Upper lobe of left lung (tissue), 4 donors: ENCODE measurements around the gene AMZ1.

ENCODE experiments used
- CTCF ChIP-seq, 6 experiments: fragments of 450-650 bp in 4 of 6; fragments of 200-600 bp in 2 of 6; sonication (generic) in 2 of 6; IDR thresholded peaks; one replicate each; pipeline ENCODE4 v1.5.1; 2016 to 2019; ENCODE audit warnings: antibody characterized with exemption in 6 of 6
- POLR2A ChIP-seq, 4 donors: fragments of 450-650 bp; IDR thresholded peaks; one replicate each; pipeline ENCODE4 v1.5.1; 2016 to 2017; ENCODE audit warnings: antibody characterized with exemption in 4 of 4, mild to moderate bottlenecking in 2 of 4
- POLR2AphosphoS5 ChIP-seq, 2 donors: sonication (generic); formaldehyde crosslinking; IDR thresholded peaks; one replicate each; pipeline ENCODE4 v1.5.1; 2017; ENCODE audit warnings: antibody characterized with exemption in 2 of 2

- TF ChIP-seq POLR2AphosphoS5 (IDR thresholded peaks at IDR 0.05) = no peak
- TF ChIP-seq CTCF (IDR thresholded peaks at IDR 0.05) = no peak
- TF ChIP-seq POLR2A (IDR thresholded peaks at IDR 0.05) = no peak
Observed at GRCh38 chr7:2714636-2715035, 26.6 kb downstream of the AMZ1 start.
